Right lobe of liver (tissue), 4 donors: ENCODE data around the gene BUB1B.

ENCODE experiments used
- CTCF ChIP-seq, 4 donors: fragments of 200-600 bp in 3 of 4; fragments of 450-650 bp in 1 of 4; IDR thresholded peaks; one replicate each; pipeline versions ENCODE4 v1.5.1 to v1.8.0; 2016 to 2022; ENCODE audit warnings: antibody characterized with exemption in 4 of 4, mild to moderate bottlenecking in 2 of 4
- POLR2A ChIP-seq: fragments of 450-650 bp; IDR thresholded peaks from one replicate; pipeline ENCODE4 v1.6.1; 2017; ENCODE audit warnings: antibody characterized with exemption, mild to moderate bottlenecking
- donor health status: DM: no; HTN: no; CAD: no.
- donor health status: DM: no; HTN: no; CAD: no.
- donor health status: DM: no; HTN: yes; CAD: no.

GRCh38 chr15:40255033-40255432 is 94.2 kb downstream of the BUB1B start:
- no peak for TF ChIP-seq CTCF (IDR thresholded peaks at IDR 0.05)
- TF ChIP-seq POLR2A = no peak
